MCF 10A (cell line): ENCODE measurements around the gene TIA1. TPM values are rescaled to one million over a fixed set of nuclear protein-coding genes. Genes with fewer than 3 reads are reported as not detected.

Experiments used
- BruUV-seq: library from RNA; stranded (reverse); fragments of 400-500 nt; replicated peaks from 2 replicates; lab custom pipeline; 2021; lab: Mats Ljungman, UMichigan
- CTCF ChIA-PET: fragments of 300-600 bp; sonication (Branson Sonifier 250); formaldehyde crosslinking; extraction: SDS; loops from one replicate; lab custom pipeline; 2021; ENCODE audit warnings: antibody characterized with exemption, inconsistent platforms; lab: Yijun Ruan, JAX
- POLR2A ChIA-PET: fragments of 300-600, 350-650 bp; sonication (Branson Sonifier 250); formaldehyde crosslinking; extraction: SDS; loops from one replicate; lab custom pipeline; 2020; ENCODE audit warnings: antibody characterized with exemption, inconsistent platforms; lab: Yijun Ruan, JAX
- DNase-seq: peaks from one replicate; pipeline ENCODE4 v3.0.0-alpha.2; 2018; ENCODE audit not compliant: unreplicated experiment
- H3K27ac Mint-ChIP-seq: one replicate; pipeline ENCODE4 v1.8.0; 2022; ENCODE audit warnings: mild to moderate bottlenecking, low read depth, mixed read lengths; ENCODE audit not compliant: unreplicated experiment
- H3K27me3 Mint-ChIP-seq: one replicate; pipeline ENCODE4 v1.8.0; 2022; ENCODE audit warnings: mixed read lengths; ENCODE audit not compliant: insufficient read depth, unreplicated experiment
- H3K36me3 Mint-ChIP-seq: one replicate; pipeline ENCODE4 v1.8.0; 2022; ENCODE audit warnings: mild to moderate bottlenecking, moderate library complexity, mixed read lengths; ENCODE audit not compliant: insufficient read depth, unreplicated experiment
- H3K4me1 Mint-ChIP-seq: one replicate; pipeline ENCODE4 v1.8.0; 2022; ENCODE audit warnings: mixed read lengths; ENCODE audit not compliant: insufficient read depth, unreplicated experiment
- H3K4me3 Mint-ChIP-seq: one replicate; pipeline ENCODE4 v1.8.0; 2022; ENCODE audit warnings: mild to moderate bottlenecking, moderate library complexity, mixed read lengths; ENCODE audit not compliant: unreplicated experiment
- H3K9me3 Mint-ChIP-seq: one replicate; pipeline ENCODE4 v1.8.0; 2022; ENCODE audit warnings: mixed read lengths; ENCODE audit not compliant: unreplicated experiment
- intact Hi-C: fragments of 100-400 bp; cut with micrococcal nuclease; formaldehyde crosslinking; loops from 2 replicates; pipeline ENCODE4 v1.14.1; 2022
- total RNA-seq: library from RNA; stranded (reverse); gene quantifications from 2 replicates; pipeline ENCODE4 v1.2.3, GENCODE V29; 2022
- TF ChIP-seq, protein P1 (sequence below): fragments of 200-600 bp; IDR thresholded peaks from one replicate; pipeline ENCODE4 v1.8.0; 2022; ENCODE audit warnings: antibody characterized with exemption, mild to moderate bottlenecking; ENCODE audit not compliant: unreplicated experiment

TIA1 gene
- total RNA-seq, 1 experiment from 2014 or later, result 75.7 TPM

DNA sequence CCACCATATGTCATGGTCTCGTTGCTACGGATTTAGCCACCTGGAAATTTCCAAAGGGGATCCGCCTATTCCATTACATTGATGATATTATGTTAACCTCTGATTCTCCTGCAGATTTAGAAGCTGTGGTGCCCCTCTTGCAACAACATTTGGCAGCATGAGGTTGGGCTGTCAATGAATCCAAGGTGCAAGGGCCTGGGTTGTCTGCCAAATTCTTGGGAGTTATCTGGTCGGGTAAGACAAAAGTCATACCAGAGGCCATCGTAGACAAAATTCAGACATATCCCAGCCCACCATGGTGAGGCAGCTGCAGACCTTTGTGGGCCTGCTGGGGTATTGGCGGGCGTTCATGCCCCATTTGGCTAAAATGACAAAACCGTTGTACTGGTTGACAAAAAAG is 44.0 kb downstream of the TIA1 start:
- DNase-seq, result no peak
- Mint-ChIP-seq H3K4me3 (no peak overlapping the region), H3K27ac (no peak overlapping the region), H3K36me3 (peaks cover 8% of the 10 kb centered on the region), H3K4me1 (no peaks in the 10 kb centered on the region), H3K9me3 (no peaks in the 10 kb centered on the region), H3K27me3 (no peaks in the 10 kb centered on the region)
- ChIA-PET CTCF (no interaction called here), POLR2A (interaction anchor here (1.0 to 1.3 kb wide), 2 partner anchors 9 to 13 kb away, joined by 3 to 8 read pairs; partner anchors contain the start of gene C2orf42)
- intact Hi-C loops, result no loop called here
- TF ChIP-seq, protein P1, sequence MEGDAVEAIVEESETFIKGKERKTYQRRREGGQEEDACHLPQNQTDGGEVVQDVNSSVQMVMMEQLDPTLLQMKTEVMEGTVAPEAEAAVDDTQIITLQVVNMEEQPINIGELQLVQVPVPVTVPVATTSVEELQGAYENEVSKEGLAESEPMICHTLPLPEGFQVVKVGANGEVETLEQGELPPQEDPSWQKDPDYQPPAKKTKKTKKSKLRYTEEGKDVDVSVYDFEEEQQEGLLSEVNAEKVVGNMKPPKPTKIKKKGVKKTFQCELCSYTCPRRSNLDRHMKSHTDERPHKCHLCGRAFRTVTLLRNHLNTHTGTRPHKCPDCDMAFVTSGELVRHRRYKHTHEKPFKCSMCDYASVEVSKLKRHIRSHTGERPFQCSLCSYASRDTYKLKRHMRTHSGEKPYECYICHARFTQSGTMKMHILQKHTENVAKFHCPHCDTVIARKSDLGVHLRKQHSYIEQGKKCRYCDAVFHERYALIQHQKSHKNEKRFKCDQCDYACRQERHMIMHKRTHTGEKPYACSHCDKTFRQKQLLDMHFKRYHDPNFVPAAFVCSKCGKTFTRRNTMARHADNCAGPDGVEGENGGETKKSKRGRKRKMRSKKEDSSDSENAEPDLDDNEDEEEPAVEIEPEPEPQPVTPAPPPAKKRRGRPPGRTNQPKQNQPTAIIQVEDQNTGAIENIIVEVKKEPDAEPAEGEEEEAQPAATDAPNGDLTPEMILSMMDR, result no peak
- no TSS peak for BruUV-seq

DNA sequence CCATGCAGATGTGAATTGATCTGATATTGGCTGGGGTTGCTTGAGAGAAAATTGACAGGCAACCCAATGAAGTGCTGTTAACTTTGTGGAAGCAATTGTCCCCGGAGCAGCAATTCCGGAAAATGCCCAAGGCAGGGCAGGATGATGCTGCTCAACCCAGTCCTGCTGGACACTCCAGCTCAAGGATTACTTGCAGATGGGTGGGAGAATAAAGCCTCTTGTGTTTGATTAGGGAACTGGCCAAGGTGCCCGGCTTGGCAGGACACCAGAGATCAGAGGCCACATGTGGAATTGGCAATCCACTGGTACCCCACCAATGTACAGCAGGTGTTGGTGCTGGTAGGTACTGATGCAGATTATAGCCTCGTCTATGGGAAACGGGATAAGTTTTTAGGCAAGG is 45.3 kb downstream of the TIA1 start:
- ChIA-PET POLR2A (interaction anchor here (0.5 to 1.3 kb wide), 2 partner anchors 12 to 29 kb away, joined by 3 to 8 read pairs; partner anchors contain the start of gene C2orf42), CTCF (no interaction called here)
- H3K9me3 Mint-ChIP-seq, result no peaks in the 10 kb centered on the region
- no peaks in the 10 kb centered on the region for H3K36me3 Mint-ChIP-seq
- no TSS peak for BruUV-seq
- DNase-seq, result no peak
- intact Hi-C loops, result no loop called here
- H3K27me3 Mint-ChIP-seq, result no peaks in the 10 kb centered on the region
- H3K4me3 Mint-ChIP-seq, result no peak overlapping the region
- no peaks in the 10 kb centered on the region for H3K4me1 Mint-ChIP-seq
- H3K27ac Mint-ChIP-seq, result no peak overlapping the region
- TF ChIP-seq, protein P1, result no peak

DNA sequence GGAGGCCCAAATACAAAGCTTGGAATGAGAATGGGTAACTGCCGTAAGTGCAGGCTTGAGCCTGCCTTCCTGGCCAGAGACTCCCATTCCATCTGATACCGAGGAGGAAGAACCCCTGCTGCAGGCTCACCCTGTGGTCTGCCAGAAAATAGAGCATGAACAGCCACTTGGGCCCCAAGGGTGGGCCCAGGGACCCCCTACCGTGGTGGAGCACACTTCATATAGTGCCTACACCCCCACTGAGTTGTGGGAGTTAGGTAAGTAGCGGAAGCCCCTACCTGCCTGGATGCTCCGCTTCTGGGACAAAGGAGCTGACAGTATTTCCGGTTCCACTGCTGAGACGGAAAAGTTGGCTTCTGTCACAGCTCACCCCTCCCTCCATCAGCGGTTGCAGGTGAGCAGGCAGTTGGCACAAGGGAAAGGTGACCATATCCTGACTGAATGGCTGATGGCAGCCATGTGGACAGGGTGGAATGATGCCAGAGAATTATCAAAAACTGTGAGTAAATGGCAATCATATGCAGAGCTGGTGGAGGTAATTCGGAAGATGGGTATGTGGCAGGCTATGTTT is 46.1 kb downstream of the TIA1 start:
- BruUV-seq, result no TSS peak
- intact Hi-C loops, result no loop called here
- Mint-ChIP-seq H3K27me3 (no peaks in the 10 kb centered on the region), H3K4me1 (no peaks in the 10 kb centered on the region), H3K4me3 (no peak overlapping the region), H3K9me3 (no peaks in the 10 kb centered on the region), H3K36me3 (no peaks in the 10 kb centered on the region), H3K27ac (no peak overlapping the region)
- ChIA-PET POLR2A (interaction anchor here (0.5 to 2.4 kb wide), 4 partner anchors 8 to 28 kb away, joined by 3 to 10 read pairs (median 4); partner anchors contain the start of gene C2orf42), CTCF (no interaction called here)
- TF ChIP-seq, protein P1, result no peak
- no peak for DNase-seq

DNA sequence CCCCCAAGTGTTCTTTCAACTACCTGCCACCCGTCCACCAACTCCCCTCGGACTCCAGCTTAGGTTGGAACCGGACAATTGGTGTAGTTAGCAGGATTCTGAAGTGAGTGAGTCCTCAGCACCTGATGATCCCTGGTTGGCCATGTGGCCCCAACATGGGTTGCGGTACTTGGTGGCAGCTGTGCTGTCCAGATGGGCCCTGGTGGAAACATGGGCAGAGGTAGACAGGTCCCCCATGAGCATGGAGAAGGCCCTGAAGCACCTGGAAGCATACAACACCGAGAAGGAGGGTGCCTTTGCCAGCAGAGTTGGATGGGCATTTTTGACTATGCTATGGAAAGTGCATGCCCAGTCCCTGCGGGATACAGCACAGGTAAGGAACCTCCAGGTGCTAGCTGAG is 46.6 kb downstream of the TIA1 start:
- BruUV-seq, result no TSS peak
- Mint-ChIP-seq H3K27ac (no peak overlapping the region), H3K9me3 (no peaks in the 10 kb centered on the region), H3K4me1 (no peaks in the 10 kb centered on the region), H3K4me3 (no peak overlapping the region), H3K27me3 (no peaks in the 10 kb centered on the region), H3K36me3 (no peaks in the 10 kb centered on the region)
- no peak for DNase-seq
- TF ChIP-seq, protein P1, result no peak
- ChIA-PET CTCF (no interaction called here), POLR2A (interaction anchor here (1.2 to 2.4 kb wide), 3 partner anchors 9 to 59 kb away, joined by 4 to 10 read pairs (median 4); partner anchors contain the start of gene C2orf42)
- intact Hi-C loops, result no loop called here
